Ovary (tissue), 9 donors: ENCODE data around the gene FAP. TPM values are rescaled to one million over a fixed set of nuclear protein-coding genes. Genes with fewer than 3 reads are reported as not detected.

Experiments
- DNase-seq, 5 donors: peaks; one replicate each; pipeline ENCODE4 v3.0.0-alpha.2; 2019 to 2020
- H3K27ac ChIP-seq, 2 donors: fragments of 200-600 bp; one replicate each; pipeline versions ENCODE4 v1.5.1 to v1.8.0; 2019 to 2022
- H3K27me3 ChIP-seq: fragments of 200-600 bp; one replicate; pipeline ENCODE4 v1.8.0; 2022
- H3K36me3 ChIP-seq: fragments of 200-600 bp; sonication (generic); one replicate; pipeline ENCODE4 v1.5.1; 2019
- H3K4me1 ChIP-seq: one replicate; pipeline ENCODE4 v1.8.1; 2013; ENCODE audit warnings: mild to moderate bottlenecking, moderate library complexity; ENCODE audit not compliant: insufficient read depth
- H3K4me3 ChIP-seq: fragments of 200-600 bp; sonication (generic); one replicate; pipeline ENCODE4 v1.5.1; 2017
- H3K9me3 ChIP-seq, 2 donors: fragments of 200-600 bp in 1 of 2; sonication (generic) in 1 of 2; one replicate each; pipeline versions ENCODE4 v1.5.1 to v1.8.1; 2013 to 2019; ENCODE audit warnings: mild to moderate bottlenecking in 1 of 2, moderate library complexity in 1 of 2
- EP300 ChIP-seq: sonication (generic); formaldehyde crosslinking; IDR thresholded peaks from one replicate; pipeline ENCODE4 v1.6.1; 2017; ENCODE audit warnings: antibody characterized with exemption
- POLR2A ChIP-seq: fragments of 450-650 bp; IDR thresholded peaks from one replicate; pipeline ENCODE4 v1.6.1; 2017; ENCODE audit warnings: antibody characterized with exemption, mild to moderate bottlenecking, moderate library complexity
- WGBS, 3 donors: extraction: QIAGEN DNeasy Blood & Tissue Kit in 1 of 3; methylation state at CpG; one replicate each; pipeline versions ENCODE4 v1.1.5 to v1.1.7; 2013 to 2017; 5-methylcytosine and 5-hydroxymethylcytosine counted together
- intact Hi-C, 4 donors: fragments of 100-400 bp; cut with DNase I; formaldehyde crosslinking; loops; one replicate each; pipeline versions ENCODE4 v1.11.0 to v1.15.1; 2022 to 2023
- polyA plus RNA-seq, 2 donors: library from polyadenylated mRNA; stranded (reverse); fragments of 200-250 nt in 1 of 2; fragments of 350-450 nt in 1 of 2; fragmentation: Illumina TruSeq in 1 of 2; extraction: RNeasy Lipid Tissue Mini Kit (QIAGEN cat#74804) in 1 of 2; gene quantifications; one replicate each; pipeline ENCODE4 v1.2.3, GENCODE V29; 2013 to 2014
- total RNA-seq, 7 donors: library from RNA; depleted of rRNA in 2 of 7; stranded (reverse); fragments of >200 nt in 2 of 7; fragmentation: NEBNext Ultra II Directional in 3 of 7; extraction: Animal tissue kit (Norgen Biotek cat#: 25700) in 3 of 7; gene quantifications; one replicate each; pipeline versions ENCODE4 v1.1.0 to v1.2.4, GENCODE V29; 2016 to 2023
- TF ChIP-seq, protein P1 (sequence below), 3 donors: fragments of 450-650 bp in 2 of 3; fragments of 200-600 bp in 1 of 3; IDR thresholded peaks; one replicate each; pipeline versions ENCODE4 v1.5.1 to v1.8.0; 2016 to 2022; ENCODE audit warnings: antibody characterized with exemption in 3 of 3, mild to moderate bottlenecking in 1 of 3
- donor health status: DM: no; HTN: no; CAD: no; lungs with moderate emphysema.
- donor health status: DM: no; HTN: no; CAD: no.
- donor health status: Bipolar disorder and iron deficiency.
- donor health status: DM: yes; HTN: yes; CAD: no.
- donor health status: DM: no; HTN: no; CAD: no.
- donor health status: DM: yes; HTN: yes; CAD: no.

FAP gene
- total and polyA plus RNA-seq, 9 donors: 0.76 to 11.6 (median 2.3) TPM

DNA sequence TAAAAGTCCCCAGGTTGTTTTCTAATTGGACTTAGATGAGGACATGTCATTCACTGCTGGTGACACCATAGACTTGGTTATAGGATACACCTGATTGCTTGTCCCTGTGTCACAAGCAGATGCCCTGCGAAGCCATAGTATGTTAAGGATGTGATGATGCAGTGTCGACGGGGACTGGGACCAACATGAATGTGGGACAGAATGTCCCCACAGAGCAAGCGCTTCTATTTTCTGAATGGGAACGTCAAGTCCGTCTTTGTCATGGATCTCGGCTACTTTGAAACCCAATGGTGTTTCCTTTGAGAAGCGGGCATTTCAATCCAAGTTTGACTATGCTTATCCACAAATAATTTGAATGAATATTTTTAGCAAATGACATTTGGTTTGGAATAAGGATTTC lies 93.3 kb downstream of the FAP start:
- WGBS, 3 donors: 88 to 93% (median 91%) methylated on average over 8 of the region's 8 CpGs
- Histone ChIP-seq H3K27me3 (no peaks in the 10 kb centered on the region), H3K9me3 (no peaks in the 10 kb centered on the region), H3K36me3 (no peaks in the 10 kb centered on the region), H3K4me3 (no peak overlapping the region), H3K27ac (no peak overlapping the region), H3K4me1 (no peaks in the 10 kb centered on the region)
- TF ChIP-seq, protein P1, sequence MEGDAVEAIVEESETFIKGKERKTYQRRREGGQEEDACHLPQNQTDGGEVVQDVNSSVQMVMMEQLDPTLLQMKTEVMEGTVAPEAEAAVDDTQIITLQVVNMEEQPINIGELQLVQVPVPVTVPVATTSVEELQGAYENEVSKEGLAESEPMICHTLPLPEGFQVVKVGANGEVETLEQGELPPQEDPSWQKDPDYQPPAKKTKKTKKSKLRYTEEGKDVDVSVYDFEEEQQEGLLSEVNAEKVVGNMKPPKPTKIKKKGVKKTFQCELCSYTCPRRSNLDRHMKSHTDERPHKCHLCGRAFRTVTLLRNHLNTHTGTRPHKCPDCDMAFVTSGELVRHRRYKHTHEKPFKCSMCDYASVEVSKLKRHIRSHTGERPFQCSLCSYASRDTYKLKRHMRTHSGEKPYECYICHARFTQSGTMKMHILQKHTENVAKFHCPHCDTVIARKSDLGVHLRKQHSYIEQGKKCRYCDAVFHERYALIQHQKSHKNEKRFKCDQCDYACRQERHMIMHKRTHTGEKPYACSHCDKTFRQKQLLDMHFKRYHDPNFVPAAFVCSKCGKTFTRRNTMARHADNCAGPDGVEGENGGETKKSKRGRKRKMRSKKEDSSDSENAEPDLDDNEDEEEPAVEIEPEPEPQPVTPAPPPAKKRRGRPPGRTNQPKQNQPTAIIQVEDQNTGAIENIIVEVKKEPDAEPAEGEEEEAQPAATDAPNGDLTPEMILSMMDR (IDR thresholded peaks at IDR 0.05): no peak
- no peak for DNase-seq
- intact Hi-C loops: no loop called here

DNA sequence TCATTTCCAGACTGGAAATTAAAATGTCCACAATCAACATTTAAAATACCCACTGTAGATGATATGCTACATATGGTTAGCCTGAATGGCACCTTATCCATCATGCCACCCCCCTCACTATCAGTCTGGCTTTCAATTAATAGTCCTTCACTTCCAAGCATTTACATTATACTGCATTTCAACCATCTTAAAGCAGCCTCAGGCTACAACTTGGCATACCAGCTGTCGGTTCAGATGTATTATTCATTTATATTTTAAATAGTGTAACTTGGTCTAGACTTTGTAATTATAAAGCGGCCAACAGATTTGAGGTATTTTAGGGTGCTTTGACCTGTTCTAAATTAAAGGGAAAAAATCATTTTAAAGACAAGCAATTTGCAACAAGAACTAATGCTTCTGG lies 93.8 kb downstream of the FAP start:
- Histone ChIP-seq H3K4me1 (no peaks in the 10 kb centered on the region), H3K4me3 (no peak overlapping the region), H3K27ac (no peak overlapping the region), H3K27me3 (no peaks in the 10 kb centered on the region), H3K9me3 (no peaks in the 10 kb centered on the region), H3K36me3 (no peaks in the 10 kb centered on the region)
- no peak for DNase-seq
- TF ChIP-seq, protein P1 (IDR thresholded peaks at IDR 0.05): no peak
- TF ChIP-seq EP300: no peak
- no peak for TF ChIP-seq POLR2A
- intact Hi-C loops: no loop called here
- 85 to 89% (median 86%) methylated on average over 2 of the region's 2 CpGs for WGBS, 3 donors

GRCh38 chr2:162148956-162149355 lies 94.3 kb downstream of the FAP start:
- DNase-seq: no peak
- Histone ChIP-seq H3K27ac (no peak overlapping the region), H3K4me1 (no peaks in the 10 kb centered on the region), H3K4me3 (no peak overlapping the region), H3K36me3 (no peaks in the 10 kb centered on the region), H3K9me3 (no peaks in the 10 kb centered on the region), H3K27me3 (no peaks in the 10 kb centered on the region)
- intact Hi-C loops: no loop called here
- 29 to 48% (median 30%) methylated on average over 3 of the region's 3 CpGs for WGBS, 3 donors
- TF ChIP-seq, protein P1 (IDR thresholded peaks at IDR 0.05): no peak
- TF ChIP-seq EP300 (no peak), POLR2A (no peak)

DNA sequence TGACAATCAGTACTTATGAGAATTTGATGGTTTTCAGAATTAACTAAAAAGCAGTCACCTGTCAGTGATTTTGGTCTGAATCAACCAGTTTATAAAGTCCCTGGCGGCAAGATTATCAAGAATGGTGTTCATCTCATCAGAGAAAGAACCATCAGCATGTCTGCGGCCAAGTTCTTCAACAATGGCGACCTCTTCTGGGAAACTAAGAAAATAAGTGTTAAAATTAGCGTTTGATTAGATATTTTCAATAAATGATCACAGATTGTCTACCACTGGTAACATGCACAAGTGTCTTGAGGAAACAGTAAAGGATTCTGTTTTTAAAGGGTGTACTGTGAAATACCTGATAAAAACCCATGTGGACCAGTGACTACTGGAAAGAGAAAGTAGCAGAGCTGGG lies 99.3 kb downstream of the FAP start:
- Histone ChIP-seq H3K9me3 (no peaks in the 10 kb centered on the region), H3K27me3 (no peaks in the 10 kb centered on the region), H3K27ac (no peak overlapping the region), H3K4me1 (no peaks in the 10 kb centered on the region), H3K36me3 (no peaks in the 10 kb centered on the region), H3K4me3 (no peak overlapping the region)
- no peak for DNase-seq
- TF ChIP-seq, protein P1 (IDR thresholded peaks at IDR 0.05): no peak
- TF ChIP-seq EP300 (no peak), POLR2A (no peak)
- intact Hi-C loops: no loop called here
- WGBS, 3 donors: 82 to 89% (median 85%) methylated on average over 4 of the region's 4 CpGs

GRCh38 chr2:162138310-162138709 lies 104.9 kb downstream of the FAP start:
- H3K4me1 ChIP-seq: no peaks in the 10 kb centered on the region
- H3K36me3 ChIP-seq: no peaks in the 10 kb centered on the region
- H3K4me3 ChIP-seq: no peak overlapping the region
- intact Hi-C loops: no loop called here
- H3K27ac ChIP-seq: no peak overlapping the region
- H3K27me3 ChIP-seq: no peaks in the 10 kb centered on the region
- TF ChIP-seq EP300: no peak
- TF ChIP-seq POLR2A: no peak
- TF ChIP-seq, protein P1 (IDR thresholded peaks at IDR 0.05): no peak
- DNase-seq: no peak
- no peaks in the 10 kb centered on the region for H3K9me3 ChIP-seq
